Gastroesophageal sphincter (tissue), 4 donors: Measurements from ENCODE around the gene APLF. TPM values are rescaled to one million over a fixed set of nuclear protein-coding genes. Genes with fewer than 3 reads are reported as not detected.

Experiments
- ATAC-seq: fragments of 150-250 bp; one replicate; pipeline ENCODE4 v1.9.1; 2016; ENCODE audit warnings: mild to moderate bottlenecking, moderate library complexity
- H3K27ac ChIP-seq, 4 donors: fragments of 200-600 bp; sonication (generic) in 3 of 4; 1 replicate in 3 of 4; 2 replicates in 1 of 4; pipeline ENCODE4 v1.5.1; 2016 to 2019
- H3K27me3 ChIP-seq: fragments of 200-600 bp; sonication (generic); one replicate; pipeline ENCODE4 v1.5.1; 2019
- H3K36me3 ChIP-seq, 2 donors: fragments of 200-600 bp; sonication (generic); one replicate each; pipeline ENCODE4 v1.5.1; 2019; ENCODE audit warnings: control low read depth in 1 of 2
- H3K4me1 ChIP-seq, 3 donors: fragments of 200-600 bp; sonication (generic); 1 replicate in 2 of 3; 2 replicates in 1 of 3; pipeline ENCODE4 v1.5.1; 2016 to 2019; ENCODE audit warnings: control low read depth in 2 of 3
- H3K4me3 ChIP-seq, 2 donors: fragments of 200-600 bp; sonication (generic); one replicate each; pipeline ENCODE4 v1.5.1; 2019; ENCODE audit warnings: mild to moderate bottlenecking in 1 of 2, moderate library complexity in 1 of 2
- H3K9me3 ChIP-seq, 3 donors: fragments of 200-600 bp; sonication (generic); one replicate each; pipeline ENCODE4 v1.5.1; 2017 to 2019; ENCODE audit warnings: control low read depth in 2 of 3
- EP300 ChIP-seq: sonication (generic); formaldehyde crosslinking; IDR thresholded peaks from one replicate; pipeline ENCODE4 v1.6.1; 2017; ENCODE audit warnings: antibody characterized with exemption, mild to moderate bottlenecking
- POLR2A ChIP-seq, 2 donors: fragments of 450-650 bp; IDR thresholded peaks; one replicate each; pipeline ENCODE4 v1.6.1; 2017; ENCODE audit warnings: antibody characterized with exemption in 2 of 2, mild to moderate bottlenecking in 2 of 2, moderate library complexity in 1 of 2
- POLR2AphosphoS5 ChIP-seq: sonication (generic); formaldehyde crosslinking; IDR thresholded peaks from one replicate; pipeline ENCODE4 v1.6.1; 2017; ENCODE audit warnings: antibody characterized with exemption
- WGBS, 2 donors: methylation state at CpG; one replicate each; pipeline ENCODE4 v1.1.5; 2018; ENCODE audit warnings: low coverage in 1 of 2; 5-methylcytosine and 5-hydroxymethylcytosine counted together
- total RNA-seq, 4 donors: library from RNA; depleted of rRNA; stranded (reverse); fragments of >200 nt; gene quantifications; one replicate each; pipeline ENCODE4 v1.1.0, GENCODE V29; 2016
- TF ChIP-seq, protein P1 (sequence below), 4 experiments: fragments of 200-600 bp in 2 of 4; fragments of 450-650 bp in 2 of 4; sonication (generic) in 1 of 4; IDR thresholded peaks; one replicate each; pipeline ENCODE4 v1.5.1; 2017 to 2019; ENCODE audit warnings: antibody characterized with exemption in 4 of 4, mild to moderate bottlenecking in 2 of 4, moderate library complexity in 2 of 4

The APLF gene
- total RNA-seq, 4 donors from 2014 or later, result 5.5 to 12.0 (median 10.4) TPM

DNA sequence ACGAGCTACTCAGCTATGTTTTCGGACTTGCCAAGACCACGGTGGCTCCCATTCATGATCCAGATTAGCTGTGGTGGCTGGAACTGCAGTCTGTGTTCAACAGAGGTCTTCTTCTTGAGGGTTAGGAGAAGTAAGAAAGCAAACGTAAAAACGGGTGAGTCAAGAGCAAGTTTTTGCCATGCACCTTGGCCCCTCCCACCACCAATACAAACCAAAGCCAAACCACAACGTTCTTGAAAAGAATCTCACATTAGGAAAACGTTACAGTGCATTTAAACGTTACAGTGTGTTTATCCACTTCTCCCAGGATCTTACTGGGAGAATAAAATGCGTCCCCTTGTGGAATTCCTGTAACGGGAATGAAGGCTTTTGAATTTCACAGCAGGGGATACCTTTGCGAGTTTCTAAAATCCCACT is 1.0 kb upstream of the APLF start:
- Histone ChIP-seq H3K9me3 (no peaks in the 10 kb centered on the region), H3K36me3 (no peaks in the 10 kb centered on the region), H3K4me3 (peak overlapping the region; percentile 74 to 99), H3K27ac (peak overlapping the region in 3 of 4 donors; percentile 86 to 92 (median 86)), H3K27me3 (no peaks in the 10 kb centered on the region), H3K4me1 (peaks cover 0 to 24% (median 7%) of the 10 kb centered on the region in 3 donors)
- ATAC-seq, result no peak
- WGBS, 2 donors, result 3 to 26% methylated on average over 3 to 11 of the region's 11 CpGs
- TF ChIP-seq EP300, result no peak
- no peak for TF ChIP-seq POLR2AphosphoS5
- TF ChIP-seq, protein P1, sequence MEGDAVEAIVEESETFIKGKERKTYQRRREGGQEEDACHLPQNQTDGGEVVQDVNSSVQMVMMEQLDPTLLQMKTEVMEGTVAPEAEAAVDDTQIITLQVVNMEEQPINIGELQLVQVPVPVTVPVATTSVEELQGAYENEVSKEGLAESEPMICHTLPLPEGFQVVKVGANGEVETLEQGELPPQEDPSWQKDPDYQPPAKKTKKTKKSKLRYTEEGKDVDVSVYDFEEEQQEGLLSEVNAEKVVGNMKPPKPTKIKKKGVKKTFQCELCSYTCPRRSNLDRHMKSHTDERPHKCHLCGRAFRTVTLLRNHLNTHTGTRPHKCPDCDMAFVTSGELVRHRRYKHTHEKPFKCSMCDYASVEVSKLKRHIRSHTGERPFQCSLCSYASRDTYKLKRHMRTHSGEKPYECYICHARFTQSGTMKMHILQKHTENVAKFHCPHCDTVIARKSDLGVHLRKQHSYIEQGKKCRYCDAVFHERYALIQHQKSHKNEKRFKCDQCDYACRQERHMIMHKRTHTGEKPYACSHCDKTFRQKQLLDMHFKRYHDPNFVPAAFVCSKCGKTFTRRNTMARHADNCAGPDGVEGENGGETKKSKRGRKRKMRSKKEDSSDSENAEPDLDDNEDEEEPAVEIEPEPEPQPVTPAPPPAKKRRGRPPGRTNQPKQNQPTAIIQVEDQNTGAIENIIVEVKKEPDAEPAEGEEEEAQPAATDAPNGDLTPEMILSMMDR (IDR thresholded peaks at IDR 0.05), result peak in 2 of 4 experiments; percentile 9 to 36
- TF ChIP-seq POLR2A (IDR thresholded peaks at IDR 0.05), result no peak

DNA sequence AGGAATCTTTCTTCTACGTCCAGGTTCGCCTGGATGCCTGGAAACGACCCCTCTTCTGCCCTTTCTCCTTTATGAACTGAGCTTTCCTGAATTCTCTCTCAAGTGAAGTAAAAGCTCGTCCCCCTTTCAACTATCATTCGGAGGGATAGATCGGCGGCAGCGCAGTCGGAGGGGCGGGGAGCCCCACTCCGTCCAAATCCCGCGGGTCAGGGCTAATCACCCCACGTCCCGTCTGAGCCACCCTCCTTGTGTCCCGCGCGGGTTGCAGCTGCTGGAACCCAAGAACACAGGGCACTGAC is 658 bp upstream of the APLF start:
- 0% methylated on average over 11 of the region's 18 CpGs; no CpG with 5 or more reads in 1 of the 2 donors for WGBS, 2 donors
- ATAC-seq, result peak; percentile 9
- no peaks in the 10 kb centered on the region for H3K36me3 ChIP-seq
- no peaks in the 10 kb centered on the region for H3K27me3 ChIP-seq
- H3K9me3 ChIP-seq, result no peaks in the 10 kb centered on the region
- H3K27ac ChIP-seq, result peak overlapping the region; percentile 30 to 92 (median 86)
- H3K4me3 ChIP-seq, result peak overlapping the region; percentile 74 to 99
- TF ChIP-seq, protein P1 (IDR thresholded peaks at IDR 0.05), result no peak
- H3K4me1 ChIP-seq, result peaks cover 0 to 24% (median 7%) of the 10 kb centered on the region in 3 donors

DNA sequence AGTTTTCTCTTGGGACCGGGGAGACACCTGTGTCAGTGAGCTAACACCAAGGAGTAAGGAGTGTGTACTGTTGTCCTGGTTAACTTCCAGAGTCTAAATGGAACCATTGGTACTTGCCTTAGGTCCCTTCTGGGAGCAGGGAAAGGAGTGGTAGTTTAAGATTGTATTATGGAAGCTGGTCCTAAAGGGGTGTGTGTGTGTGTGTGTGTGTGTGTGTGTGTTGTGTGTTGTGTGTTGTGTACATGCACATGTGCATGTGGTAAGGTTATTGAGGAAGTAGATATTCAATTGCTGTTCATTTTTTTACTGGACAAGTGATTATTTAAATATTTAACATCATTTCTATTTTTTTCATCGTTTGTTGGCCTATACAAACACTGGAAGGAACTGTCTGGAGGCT is 1.4 kb downstream of the APLF start:
- Histone ChIP-seq H3K27ac (no peak overlapping the region), H3K4me1 (peaks cover 0 to 24% (median 7%) of the 10 kb centered on the region in 3 donors), H3K27me3 (no peaks in the 10 kb centered on the region), H3K36me3 (no peaks in the 10 kb centered on the region), H3K9me3 (no peaks in the 10 kb centered on the region), H3K4me3 (no peak overlapping the region)
- TF ChIP-seq, protein P1 (IDR thresholded peaks at IDR 0.05), result no peak
- TF ChIP-seq EP300 (no peak), POLR2AphosphoS5 (no peak), POLR2A (IDR thresholded peaks at IDR 0.05) (no peak)
- WGBS, 2 donors, result 80 to 100% methylated on average over 1 to 2 of the region's 2 CpGs
- ATAC-seq, result no peak

DNA sequence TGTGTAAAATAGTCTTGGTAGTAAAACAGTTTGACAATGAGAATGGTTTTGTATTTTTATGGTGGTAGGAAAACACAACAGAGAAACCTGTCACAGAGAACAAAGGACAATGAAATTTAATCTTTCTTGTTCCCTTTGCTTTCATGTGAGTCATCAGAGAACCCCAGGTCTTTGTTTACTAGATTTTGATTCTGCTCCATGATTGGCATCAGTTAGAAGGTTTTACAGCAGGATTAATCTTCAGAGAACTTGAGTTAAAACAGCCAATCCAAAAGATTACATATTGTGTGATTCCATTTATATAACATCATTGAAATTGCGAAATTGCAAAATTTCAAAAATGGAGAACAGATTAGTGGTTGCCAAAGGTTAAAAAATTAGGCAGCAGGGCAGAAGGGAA is 2.5 kb downstream of the APLF start:
- 92 to 100% methylated on average over 1 of the region's 1 CpG for WGBS, 2 donors
- no peak for ATAC-seq
- H3K27ac ChIP-seq, result no peak overlapping the region
- no peaks in the 10 kb centered on the region for H3K9me3 ChIP-seq
- H3K4me1 ChIP-seq, result peaks cover 0 to 24% (median 7%) of the 10 kb centered on the region in 3 donors
- no peaks in the 10 kb centered on the region for H3K27me3 ChIP-seq
- TF ChIP-seq EP300 (no peak), POLR2A (IDR thresholded peaks at IDR 0.05) (no peak), POLR2AphosphoS5 (no peak)
- TF ChIP-seq, protein P1 (IDR thresholded peaks at IDR 0.05), result no peak
- H3K36me3 ChIP-seq, result no peaks in the 10 kb centered on the region
- H3K4me3 ChIP-seq, result no peak overlapping the region

DNA sequence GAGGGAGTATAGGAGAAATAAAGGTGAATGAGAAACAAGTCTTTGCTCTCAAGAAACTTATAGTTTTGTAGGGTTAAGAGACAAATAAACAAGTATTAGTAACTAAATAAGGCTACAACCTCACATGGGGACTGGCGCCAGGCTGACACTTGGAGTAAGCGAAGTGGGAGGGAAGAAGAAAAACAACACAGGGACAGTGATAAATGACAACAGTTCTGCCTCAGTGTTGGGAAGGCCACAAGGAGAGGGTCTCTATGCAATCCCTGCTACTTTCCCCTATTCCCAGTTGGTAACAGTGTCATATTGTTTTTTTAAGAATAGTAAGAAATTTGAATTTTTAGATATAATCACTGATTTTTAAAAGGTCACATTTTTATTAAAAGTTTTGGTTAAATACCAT is 4.0 kb downstream of the APLF start:
- ATAC-seq, result no peak
- no peak overlapping the region for H3K27ac ChIP-seq
- 91 to 100% methylated on average over 2 of the region's 2 CpGs for WGBS, 2 donors
- TF ChIP-seq, protein P1 (IDR thresholded peaks at IDR 0.05), result no peak
- TF ChIP-seq POLR2AphosphoS5 (no peak), EP300 (no peak), POLR2A (IDR thresholded peaks at IDR 0.05) (no peak)
- peaks cover 0 to 14% (median 4%) of the 10 kb centered on the region in 3 donors for H3K4me1 ChIP-seq
- no peak overlapping the region for H3K4me3 ChIP-seq
- no peaks in the 10 kb centered on the region for H3K27me3 ChIP-seq
- H3K9me3 ChIP-seq, result no peaks in the 10 kb centered on the region
- H3K36me3 ChIP-seq, result no peaks in the 10 kb centered on the region
